RWPE2 (cell line): Measurements from ENCODE around the gene MRGPRD.

Source experiments
- ATAC-seq: fragments of 200-7000 bp; cut with Tn5 transposase; 3 replicates; pipeline ENCODE4 v1.9.1; 2021; ENCODE audit warnings: low read depth
- DNase-seq: peaks from one replicate; pipeline ENCODE4 v3.0.0-alpha.2; 2020; ENCODE audit warnings: low spot score
- H3K27ac ChIP-seq: fragments of 450-650 bp; 2 replicates; pipeline ENCODE4 v1.5.1; 2017; ENCODE audit warnings: mild to moderate bottlenecking; ENCODE audit not compliant: poor library complexity, severe bottlenecking
- H3K27me3 ChIP-seq: fragments of 250-450 bp; sonication (Bioruptor Pico); 2 replicates; pipeline ENCODE4 v1.5.1; 2021; ENCODE audit warnings: mild to moderate bottlenecking, moderate library complexity; ENCODE audit not compliant: insufficient read depth, poor library complexity, severe bottlenecking
- H3K36me3 ChIP-seq: fragments of 250-450 bp; sonication (Bioruptor Pico); 2 replicates; pipeline ENCODE4 v1.5.1; 2020; ENCODE audit warnings: low read depth, mild to moderate bottlenecking, moderate library complexity
- H3K4me1 ChIP-seq: fragments of 250-450 bp; sonication (Bioruptor Pico); 2 replicates; pipeline ENCODE4 v1.5.1; 2021; ENCODE audit warnings: mild to moderate bottlenecking, moderate library complexity; ENCODE audit not compliant: insufficient read depth, poor library complexity, severe bottlenecking
- H3K4me3 ChIP-seq: fragments of 250-450 bp; sonication (Bioruptor Pico); 2 replicates; pipeline ENCODE4 v1.5.1; 2021; ENCODE audit warnings: mild to moderate bottlenecking, moderate library complexity; ENCODE audit not compliant: severe bottlenecking
- H3K9me3 ChIP-seq: fragments of 250-450 bp; sonication (Bioruptor Pico); 2 replicates; pipeline ENCODE4 v1.5.1; 2021; ENCODE audit warnings: mild to moderate bottlenecking, moderate library complexity; ENCODE audit not compliant: severe bottlenecking
- CTCF ChIP-seq: fragments of 450-650 bp; IDR thresholded peaks from one replicate; pipeline ENCODE4 v1.5.1; 2017; ENCODE audit warnings: mild to moderate bottlenecking, moderate library complexity; ENCODE audit not compliant: poor library complexity, severe bottlenecking

The MRGPRD gene

DNA sequence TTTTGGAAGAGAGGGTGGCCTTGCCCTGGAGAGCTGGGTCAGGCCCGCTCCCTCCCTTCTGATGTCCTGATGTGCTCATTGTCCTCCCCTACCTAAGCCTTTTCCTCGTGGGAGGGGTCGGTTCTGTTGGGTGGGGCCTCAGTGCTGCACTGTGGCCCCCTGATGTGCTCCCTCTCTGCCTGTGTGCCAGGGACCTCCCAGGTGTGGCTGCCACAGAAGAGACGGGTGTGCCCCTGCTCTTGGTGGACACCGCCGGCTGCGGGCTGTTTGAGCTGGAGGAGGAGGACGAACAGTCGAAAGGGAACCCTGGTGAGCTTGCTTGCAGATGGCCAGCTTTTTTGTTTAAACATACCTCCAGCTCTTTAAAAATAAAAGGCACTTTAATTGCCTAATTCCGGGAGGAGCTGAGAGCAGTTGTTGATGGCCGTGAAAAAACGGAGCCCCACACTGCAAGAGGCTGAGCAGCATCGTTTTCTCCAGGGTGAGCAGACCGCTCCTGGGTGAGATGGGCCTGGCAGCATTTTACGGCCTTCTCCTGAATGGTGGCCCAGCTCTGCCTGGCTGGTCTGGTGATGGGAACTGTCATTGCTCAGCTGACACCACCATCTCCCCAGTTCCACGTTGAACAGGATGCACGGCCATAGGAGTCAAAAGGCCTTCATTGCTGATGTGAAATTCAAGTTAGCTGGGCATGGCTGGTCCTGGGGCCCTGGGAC lies 47.0 kb downstream of the MRGPRD start:
- no peaks in the 10 kb centered on the region for H3K4me1 ChIP-seq
- no peak for ATAC-seq
- H3K4me3 ChIP-seq, result no peak overlapping the region
- H3K27me3 ChIP-seq, result no peaks in the 10 kb centered on the region
- no peaks in the 10 kb centered on the region for H3K9me3 ChIP-seq
- no peak for TF ChIP-seq CTCF
- no peak for DNase-seq
- H3K27ac ChIP-seq, result no peak overlapping the region
- peaks cover 21% of the 10 kb centered on the region for H3K36me3 ChIP-seq

GRCh38 chr11:68932933-68933577 lies 47.7 kb downstream of the MRGPRD start:
- no peak overlapping the region for H3K4me3 ChIP-seq
- H3K4me1 ChIP-seq, result no peaks in the 10 kb centered on the region
- DNase-seq (peak; percentile 50), ATAC-seq (no peak)
- H3K9me3 ChIP-seq, result no peaks in the 10 kb centered on the region
- no peaks in the 10 kb centered on the region for H3K27me3 ChIP-seq
- H3K27ac ChIP-seq, result no peak overlapping the region
- H3K36me3 ChIP-seq, result peaks cover 22% of the 10 kb centered on the region
- TF ChIP-seq CTCF, result no peak

- ATAC-seq (no peak), DNase-seq (peak; percentile 30)
- Histone ChIP-seq H3K9me3 (no peaks in the 10 kb centered on the region), H3K27me3 (no peaks in the 10 kb centered on the region), H3K4me3 (no peak overlapping the region), H3K36me3 (peaks cover 28% of the 10 kb centered on the region), H3K4me1 (no peaks in the 10 kb centered on the region), H3K27ac (no peak overlapping the region)
- TF ChIP-seq CTCF, result no peak
These were observed 48.4 kb downstream of the MRGPRD start for GRCh38 chr11:68932358-68932757.

GRCh38 chr11:68931911-68932310 lies 48.9 kb downstream of the MRGPRD start:
- H3K27me3 ChIP-seq, result no peaks in the 10 kb centered on the region
- H3K27ac ChIP-seq, result no peak overlapping the region
- no peak for ATAC-seq
- TF ChIP-seq CTCF, result no peak
- H3K9me3 ChIP-seq, result no peaks in the 10 kb centered on the region
- H3K4me1 ChIP-seq, result no peaks in the 10 kb centered on the region
- no peak overlapping the region for H3K4me3 ChIP-seq
- peak; percentile 9 for DNase-seq
- H3K36me3 ChIP-seq, result peaks cover 29% of the 10 kb centered on the region
